Activated CD4-positive, alpha-beta memory T cell treated with anti-CD3 and anti-CD28 coated beads for 36 hours (primary cell): ENCODE results near the gene SNORC. TPM values are rescaled to one million over a fixed set of nuclear protein-coding genes. Genes with fewer than 3 reads are reported as not detected.

ENCODE experiments used
- CTCF ChIA-PET: fragments of 350-600 bp; sonication (Branson Sonifier 250); formaldehyde crosslinking; loops from one replicate; lab custom pipeline; 2021; ENCODE audit warnings: antibody characterized with exemption, inconsistent platforms; lab: Charles Lee
- POLR2A ChIA-PET: fragments of 350-600 bp; sonication (Branson Sonifier 250); formaldehyde crosslinking; loops from one replicate; lab custom pipeline; 2021; ENCODE audit warnings: antibody characterized with exemption; lab: Charles Lee
- DNase-seq: peaks from one replicate; pipeline ENCODE4 v3.0.0-alpha.2; 2020
- H3K27ac Mint-ChIP-seq: one replicate; pipeline ENCODE4 v1.8.0; 2021; ENCODE audit warnings: mixed read lengths
- H3K27me3 Mint-ChIP-seq: one replicate; pipeline ENCODE4 v1.8.0; 2021; ENCODE audit warnings: mixed read lengths
- H3K36me3 Mint-ChIP-seq: one replicate; pipeline ENCODE4 v1.8.0; 2021; ENCODE audit warnings: mixed read lengths
- H3K4me1 Mint-ChIP-seq: one replicate; pipeline ENCODE4 v1.8.0; 2021; ENCODE audit warnings: low read depth, mixed read lengths
- H3K4me3 Mint-ChIP-seq: one replicate; pipeline ENCODE4 v1.8.0; 2021; ENCODE audit warnings: mild to moderate bottlenecking, mixed read lengths
- H3K9me3 Mint-ChIP-seq: one replicate; pipeline ENCODE4 v1.8.0; 2021; ENCODE audit warnings: mixed read lengths
- intact Hi-C: fragments of 100-400 bp; cut with micrococcal nuclease; formaldehyde crosslinking; loops from one replicate; pipeline ENCODE4 v1.15.1; 2023
- total RNA-seq, 2 experiments: library from RNA; stranded (reverse); gene quantifications; one replicate each; pipeline ENCODE4 v1.2.3, GENCODE V29; 2021

SNORC gene
- total RNA-seq, 2 experiments from 2014 or later, result 0.85 to 1.7 TPM

DNA sequence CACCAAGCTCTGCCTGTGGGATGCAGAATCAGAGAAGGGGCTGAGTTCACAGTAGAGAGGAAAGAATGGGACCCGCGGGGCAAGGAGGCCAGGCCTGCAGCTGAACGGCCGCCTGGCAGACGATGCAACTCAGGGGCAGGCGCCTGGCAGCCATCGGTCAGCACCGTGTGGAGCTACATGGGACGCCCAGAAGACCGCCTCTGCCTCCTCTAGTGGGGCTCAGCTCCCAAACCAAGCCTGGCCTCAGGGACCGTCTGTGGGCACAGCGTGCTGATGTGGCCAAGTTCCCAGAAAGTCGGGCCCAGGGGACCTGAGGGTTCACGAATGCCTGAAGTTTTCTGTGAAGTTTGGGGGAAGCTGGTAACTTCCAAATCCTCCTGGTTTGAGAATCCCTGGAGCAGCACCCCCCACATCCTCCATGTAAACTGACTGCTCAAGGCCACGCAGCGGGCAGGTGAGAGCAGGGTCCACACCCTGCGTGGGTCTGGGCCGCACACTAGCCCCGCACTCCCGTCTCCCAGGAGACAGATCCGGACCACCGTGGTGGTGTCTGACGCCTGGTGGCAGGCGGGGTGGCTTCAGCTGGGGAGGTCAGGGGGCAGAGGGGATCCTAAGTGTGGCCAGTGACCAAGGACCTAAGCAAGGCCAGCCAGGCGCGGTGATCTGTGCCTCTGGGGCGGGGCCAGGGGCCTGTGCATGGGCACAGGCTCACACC, 14.6 kb downstream of the SNORC start:
- Mint-ChIP-seq H3K4me1 (no peaks in the 10 kb centered on the region), H3K9me3 (no peaks in the 10 kb centered on the region), H3K36me3 (no peaks in the 10 kb centered on the region), H3K27me3 (no peaks in the 10 kb centered on the region), H3K27ac (no peak overlapping the region), H3K4me3 (no peak overlapping the region)
- DNase-seq, result peak; percentile 0
- POLR2A ChIA-PET, result no interaction called here
- intact Hi-C loops, result no loop called here
- CTCF ChIA-PET, result interaction anchor here (1.0 kb wide), 1 partner anchor 38 kb away, joined by 3 read pairs; no protein-coding TSS in a partner anchor

DNA sequence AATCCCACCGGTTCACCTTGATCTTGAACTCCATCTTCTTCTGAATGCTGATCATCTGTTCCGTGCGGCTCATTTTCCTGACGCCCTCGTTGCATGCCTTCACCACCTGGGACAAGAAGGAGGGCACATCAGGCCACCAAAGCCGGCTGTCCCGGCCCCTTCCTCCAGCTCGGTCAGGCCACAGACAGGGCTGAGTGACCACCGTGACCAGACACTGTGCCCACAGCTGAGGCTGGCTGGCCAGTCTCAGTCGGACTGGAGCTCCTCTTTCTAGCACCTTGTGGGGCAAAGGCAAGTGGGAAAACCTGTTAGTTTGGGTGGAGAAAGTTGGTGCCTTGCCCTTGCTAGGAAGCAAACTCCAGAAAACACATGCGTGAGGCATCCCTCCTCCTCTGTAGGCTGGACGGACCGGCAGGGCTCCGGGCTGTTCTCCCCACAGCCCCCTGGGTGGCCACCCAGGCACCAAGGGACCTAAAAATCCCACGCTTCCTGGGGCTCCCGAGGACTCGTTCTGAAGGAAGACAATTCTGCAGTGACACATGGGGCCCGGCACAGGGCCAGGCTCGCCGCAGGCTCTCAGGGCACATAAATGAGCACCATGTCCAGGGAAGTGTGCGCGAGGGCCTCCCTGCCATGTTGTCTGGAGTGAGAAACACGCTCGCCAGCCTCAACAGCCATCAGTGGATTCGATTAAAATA, 15.3 kb downstream of the SNORC start:
- Mint-ChIP-seq H3K9me3 (no peaks in the 10 kb centered on the region), H3K4me3 (no peak overlapping the region), H3K4me1 (no peaks in the 10 kb centered on the region), H3K27me3 (peaks cover 2% of the 10 kb centered on the region), H3K36me3 (no peaks in the 10 kb centered on the region), H3K27ac (no peak overlapping the region)
- DNase-seq, result no peak
- intact Hi-C loops, result no loop called here
- ChIA-PET CTCF (no interaction called here), POLR2A (no interaction called here)

DNA sequence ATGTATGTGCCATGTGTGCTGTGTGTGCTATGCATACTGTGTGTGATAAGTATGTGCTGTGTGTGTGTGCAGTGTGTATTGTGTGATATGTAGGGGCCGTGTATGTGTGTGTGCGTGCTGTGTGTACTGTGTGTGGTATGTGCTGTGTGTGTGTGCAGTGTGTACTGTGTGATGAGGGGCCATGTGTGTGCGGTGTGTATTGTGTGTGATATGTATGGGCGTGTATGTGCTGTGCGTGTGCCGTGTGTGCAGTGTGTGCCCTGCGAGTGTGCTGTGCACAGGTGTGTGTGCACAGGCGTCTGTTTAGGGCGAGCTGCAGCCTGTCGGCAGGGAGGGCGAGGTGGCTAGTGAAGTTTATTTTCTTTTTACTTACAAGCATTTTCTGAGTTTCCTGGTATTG, 16.1 kb downstream of the SNORC start:
- Mint-ChIP-seq H3K4me1 (peaks cover 5% of the 10 kb centered on the region), H3K27me3 (peaks cover 8% of the 10 kb centered on the region), H3K36me3 (no peaks in the 10 kb centered on the region), H3K4me3 (no peak overlapping the region), H3K9me3 (no peaks in the 10 kb centered on the region), H3K27ac (no peak overlapping the region)
- intact Hi-C loops, result no loop called here
- ChIA-PET CTCF (no interaction called here), POLR2A (no interaction called here)
- no peak for DNase-seq

DNA sequence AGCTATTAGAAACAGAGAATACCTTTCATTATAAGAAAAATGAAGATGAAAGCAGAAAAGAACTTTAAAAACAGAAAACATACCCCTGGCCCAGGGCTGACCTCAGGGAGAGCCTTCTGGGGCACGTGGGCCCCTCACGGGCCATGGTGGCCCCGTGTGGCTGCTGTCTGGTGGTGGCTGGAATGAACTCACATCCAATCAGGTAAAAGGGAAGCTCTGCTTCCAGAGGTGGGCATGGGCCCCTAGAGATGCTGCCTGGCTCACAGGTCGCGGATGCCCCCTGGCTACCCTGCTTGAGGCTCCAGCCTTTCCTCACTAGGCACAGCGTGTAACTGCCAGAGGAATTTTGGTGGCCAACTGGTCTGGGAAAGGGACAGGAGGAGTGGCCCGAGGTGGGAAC, 16.6 kb downstream of the SNORC start:
- Mint-ChIP-seq H3K36me3 (no peaks in the 10 kb centered on the region), H3K4me1 (peaks cover 7% of the 10 kb centered on the region), H3K4me3 (no peak overlapping the region), H3K9me3 (no peaks in the 10 kb centered on the region), H3K27ac (no peak overlapping the region), H3K27me3 (peaks cover 10% of the 10 kb centered on the region)
- intact Hi-C loops, result no loop called here
- ChIA-PET CTCF (no interaction called here), POLR2A (no interaction called here)
- no peak for DNase-seq

DNA sequence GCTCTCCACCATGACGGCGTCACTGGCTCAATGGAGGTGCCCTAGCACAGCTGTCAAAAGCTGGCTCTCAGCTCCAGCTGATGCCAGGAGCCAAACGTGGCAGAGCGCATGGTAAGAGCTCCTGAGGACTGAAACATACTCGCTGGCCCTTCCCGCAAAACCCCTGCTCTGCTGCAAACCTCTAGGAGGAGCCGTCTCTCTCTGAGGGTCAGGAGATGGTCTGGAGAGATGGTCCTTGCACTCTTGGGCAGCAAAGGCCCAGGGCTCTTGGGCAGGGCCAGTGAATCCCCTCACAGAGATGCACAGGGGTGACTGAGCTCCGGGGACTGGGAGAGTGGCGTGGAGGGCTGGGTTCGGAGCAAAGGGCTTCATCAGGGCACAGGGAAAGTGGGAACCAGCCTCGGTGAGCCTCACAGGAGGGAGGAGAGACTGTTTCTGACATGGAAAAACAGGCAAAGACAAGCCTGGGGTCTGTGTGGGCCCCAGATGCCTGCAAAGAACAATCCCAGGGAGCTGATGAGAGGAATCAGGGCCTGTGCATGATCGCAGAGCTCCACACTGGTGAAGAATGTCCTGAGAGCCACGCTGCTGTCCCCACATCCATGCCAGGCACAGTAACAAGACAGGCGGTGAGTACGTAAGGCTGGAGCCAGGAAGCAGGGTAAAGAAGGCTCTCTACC, 17.2 kb downstream of the SNORC start:
- peaks cover 7% of the 10 kb centered on the region for H3K4me1 Mint-ChIP-seq
- no peak overlapping the region for H3K27ac Mint-ChIP-seq
- H3K36me3 Mint-ChIP-seq, result no peaks in the 10 kb centered on the region
- no peak for DNase-seq
- POLR2A ChIA-PET, result no interaction called here
- no peak overlapping the region for H3K4me3 Mint-ChIP-seq
- CTCF ChIA-PET, result no interaction called here
- H3K9me3 Mint-ChIP-seq, result no peaks in the 10 kb centered on the region
- H3K27me3 Mint-ChIP-seq, result peaks cover 14% of the 10 kb centered on the region
- intact Hi-C loops, result no loop called here

DNA sequence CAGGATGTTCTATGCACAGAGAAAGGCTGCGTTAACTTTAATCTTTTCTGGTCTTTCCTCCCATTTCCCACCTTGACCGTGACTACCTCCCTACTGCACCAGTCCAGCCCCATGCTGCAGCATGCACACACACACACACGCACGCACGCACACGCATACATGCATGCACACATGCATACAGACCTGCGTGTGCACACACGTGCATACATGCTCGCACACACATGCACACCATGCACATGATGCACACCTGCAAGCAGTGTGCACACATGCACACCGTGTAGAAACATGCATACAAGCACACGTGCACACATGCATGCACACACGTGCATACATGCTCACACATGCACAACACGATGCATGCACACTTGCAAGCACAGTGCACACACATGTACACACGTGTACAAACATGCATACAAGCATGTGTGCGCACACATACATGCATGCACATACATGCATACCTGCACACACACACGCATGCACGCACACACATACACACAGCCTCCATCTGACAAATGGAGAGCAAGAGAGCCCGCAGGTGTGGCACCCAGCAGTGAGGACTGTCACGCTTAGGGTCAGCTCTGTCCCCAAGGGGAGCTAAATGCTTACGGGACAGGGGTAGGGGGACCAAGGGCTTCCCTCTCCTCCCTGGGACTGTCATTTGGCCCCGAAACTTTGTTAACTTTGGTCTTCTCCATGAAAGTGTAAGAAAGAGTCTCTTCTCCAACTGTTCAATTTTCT, 18.2 kb downstream of the SNORC start:
- Mint-ChIP-seq H3K4me3 (no peak overlapping the region), H3K9me3 (no peaks in the 10 kb centered on the region), H3K27ac (no peak overlapping the region), H3K27me3 (peaks cover 17% of the 10 kb centered on the region), H3K4me1 (peaks cover 9% of the 10 kb centered on the region), H3K36me3 (no peaks in the 10 kb centered on the region)
- intact Hi-C loops, result no loop called here
- ChIA-PET CTCF (no interaction called here), POLR2A (no interaction called here)
- DNase-seq, result no peak

DNA sequence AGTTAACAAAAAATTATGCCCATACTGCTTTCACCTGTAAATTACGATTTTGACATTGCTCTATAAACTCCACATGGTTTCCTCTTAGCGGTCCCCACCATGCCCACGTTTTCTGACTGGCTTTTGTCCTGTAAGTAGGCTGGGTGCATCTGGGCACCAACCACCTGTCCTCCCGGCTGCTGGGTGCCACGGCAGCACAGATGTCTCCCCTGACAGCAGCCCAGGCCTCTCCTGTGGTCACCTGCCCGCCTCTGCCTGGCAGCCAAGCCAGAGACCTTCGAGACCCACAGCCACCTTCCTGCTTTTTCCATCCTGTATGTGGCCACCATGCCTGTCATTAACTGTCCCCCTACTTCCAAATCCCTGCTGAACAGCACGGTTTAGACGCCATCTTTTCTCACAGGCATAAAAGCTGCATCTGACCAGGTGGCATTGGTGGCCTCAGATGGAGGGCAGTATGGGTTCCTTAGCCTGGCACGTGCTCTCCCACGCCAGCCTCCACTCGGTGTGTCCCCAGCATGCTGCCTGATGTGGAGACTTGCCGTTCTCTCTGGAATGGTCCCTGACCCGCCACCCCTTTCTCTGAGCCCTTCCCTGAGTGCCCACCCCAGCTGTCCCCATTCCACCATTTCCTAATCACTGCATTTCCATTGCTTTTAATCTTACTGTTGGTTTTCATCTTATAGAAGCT, 18.9 kb downstream of the SNORC start:
- peaks cover 17% of the 10 kb centered on the region for H3K27me3 Mint-ChIP-seq
- POLR2A ChIA-PET, result no interaction called here
- no peak overlapping the region for H3K27ac Mint-ChIP-seq
- DNase-seq, result no peak
- no peaks in the 10 kb centered on the region for H3K36me3 Mint-ChIP-seq
- no peaks in the 10 kb centered on the region for H3K9me3 Mint-ChIP-seq
- CTCF ChIA-PET, result no interaction called here
- peaks cover 9% of the 10 kb centered on the region for H3K4me1 Mint-ChIP-seq
- no peak overlapping the region for H3K4me3 Mint-ChIP-seq
- intact Hi-C loops, result no loop called here

DNA sequence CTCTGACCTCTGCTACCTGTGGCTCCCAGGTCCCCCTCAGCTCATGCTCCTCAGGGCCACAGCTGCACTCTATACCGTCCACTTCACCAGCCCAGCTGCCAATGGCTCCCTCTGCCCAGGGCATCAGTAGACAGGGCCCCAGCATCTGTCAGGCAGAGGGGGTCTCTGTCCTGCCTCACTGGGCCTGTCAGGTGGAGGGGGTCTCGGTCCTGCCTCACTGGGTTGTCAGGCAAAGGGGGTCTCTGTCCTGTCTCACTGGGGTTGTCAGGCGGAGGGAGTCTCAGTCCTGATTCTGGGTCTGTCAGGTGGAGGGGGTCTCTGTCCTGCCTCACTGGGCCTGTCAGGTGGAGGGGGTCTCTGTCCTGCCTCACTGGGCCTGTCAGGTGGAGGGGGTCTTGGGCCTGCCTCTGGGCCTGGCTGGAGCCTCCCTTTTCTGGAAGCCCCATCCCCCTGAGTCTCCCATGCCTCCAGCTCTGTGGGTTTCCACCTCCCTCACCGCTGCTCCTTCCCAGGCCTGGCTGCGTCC, 19.9 kb downstream of the SNORC start:
- CTCF ChIA-PET, result no interaction called here
- Mint-ChIP-seq H3K27me3 (peaks cover 20% of the 10 kb centered on the region), H3K36me3 (no peaks in the 10 kb centered on the region), H3K4me1 (peaks cover 9% of the 10 kb centered on the region), H3K9me3 (no peaks in the 10 kb centered on the region), H3K27ac (no peak overlapping the region), H3K4me3 (no peak overlapping the region)
- intact Hi-C loops, result loop anchor here (10.0 kb wide), 1 partner anchor 355 kb away; no protein-coding TSS in a partner anchor
- POLR2A ChIA-PET, result interaction anchor here (1.1 kb wide), 1 partner anchor 344 kb away, joined by 4 read pairs; no protein-coding TSS in a partner anchor
- no peak for DNase-seq

DNA sequence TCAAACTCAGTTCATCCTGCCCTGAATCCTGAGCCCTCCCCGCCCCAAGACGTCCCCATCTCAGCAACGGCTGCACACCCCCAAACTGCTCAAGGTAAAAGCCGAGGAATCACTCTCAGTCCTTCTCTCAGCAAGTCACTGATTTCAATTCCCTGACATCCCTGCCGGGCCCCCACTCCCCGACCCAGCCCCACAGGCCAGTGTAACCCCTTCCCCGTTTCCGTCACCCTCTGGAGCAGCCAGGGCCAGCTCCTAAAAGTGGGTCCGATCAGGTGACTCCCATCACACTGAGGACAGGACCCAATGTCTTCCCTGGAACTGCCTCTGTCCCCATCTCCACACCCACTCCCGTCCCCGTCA, 20.5 kb downstream of the SNORC start:
- ChIA-PET CTCF (interaction anchor here (1.1 kb wide), 1 partner anchor 138 kb away, joined by 3 read pairs; no protein-coding TSS in a partner anchor), POLR2A (interaction anchor here (1.1 kb wide), 1 partner anchor 344 kb away, joined by 4 read pairs; no protein-coding TSS in a partner anchor)
- DNase-seq, result no peak
- Mint-ChIP-seq H3K27me3 (peaks cover 20% of the 10 kb centered on the region), H3K4me1 (peaks cover 9% of the 10 kb centered on the region), H3K27ac (no peak overlapping the region), H3K4me3 (no peak overlapping the region), H3K36me3 (no peaks in the 10 kb centered on the region), H3K9me3 (no peaks in the 10 kb centered on the region)
- intact Hi-C loops, result loop anchor here (10.0 kb wide), 1 partner anchor 354 kb away; no protein-coding TSS in a partner anchor

DNA sequence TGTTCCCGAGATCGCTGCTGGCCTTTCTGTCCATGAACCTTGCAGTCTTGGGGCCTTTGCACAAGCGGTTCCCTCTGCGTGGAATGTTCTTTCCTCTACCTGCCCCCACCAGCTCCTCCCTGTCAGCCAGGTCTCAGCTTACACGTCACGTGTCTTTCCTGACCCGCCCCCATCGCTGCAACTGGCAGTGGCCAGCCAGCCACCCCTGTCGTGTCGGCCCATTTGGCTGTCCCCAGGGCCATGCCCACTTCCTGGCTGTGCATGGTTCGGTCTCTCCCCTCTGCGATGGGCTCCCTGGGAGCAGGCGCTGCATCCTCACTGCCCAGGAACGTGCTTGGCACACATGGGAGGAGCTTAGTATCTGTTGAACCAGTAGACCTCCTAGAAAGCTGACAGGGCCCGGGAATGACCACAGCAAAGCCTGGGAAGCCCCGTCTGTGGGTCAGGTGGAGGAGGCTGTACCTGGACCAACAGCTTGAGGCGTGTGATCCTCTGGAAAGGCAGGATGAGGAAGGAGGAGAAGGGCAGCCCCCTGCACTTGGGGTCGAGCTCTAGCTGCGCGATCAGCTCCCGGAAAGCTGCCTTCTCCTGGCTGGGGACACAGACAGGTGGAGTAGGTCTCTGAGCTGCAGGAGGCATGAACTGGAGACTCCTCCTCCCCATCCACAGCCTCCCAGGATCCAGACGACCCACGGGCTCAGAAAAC, 21.0 kb downstream of the SNORC start:
- ChIA-PET POLR2A (interaction anchor here (1.1 kb wide), 1 partner anchor 343 kb away, joined by 4 read pairs; no protein-coding TSS in a partner anchor), CTCF (interaction anchor here (1.1 kb wide), 1 partner anchor 138 kb away, joined by 3 read pairs; no protein-coding TSS in a partner anchor)
- Mint-ChIP-seq H3K9me3 (no peaks in the 10 kb centered on the region), H3K36me3 (no peaks in the 10 kb centered on the region), H3K4me3 (no peak overlapping the region), H3K4me1 (peaks cover 12% of the 10 kb centered on the region), H3K27me3 (peaks cover 20% of the 10 kb centered on the region), H3K27ac (no peak overlapping the region)
- intact Hi-C loops, result loop anchor here (10.0 kb wide), 1 partner anchor 354 kb away; no protein-coding TSS in a partner anchor
- no peak for DNase-seq
